ENCODE measurements around the gene NDUFC1.

GRCh38 chr4:139246166-139246565, 56.1 kb downstream of the NDUFC1 start:
- TF ChIP-seq POLR2A (IDR thresholded peaks at IDR 0.05; ENCODE audit: extremely low read depth, insufficient read length) (no peak), CTCF (IDR thresholded peaks at IDR 0.05; ENCODE audit: low read depth, low read length) (no peak), MYC (IDR thresholded peaks at IDR 0.05; ENCODE audit: low read depth, low read length) (no peak)
